Astrocyte of the spinal cord (primary cell): Measurements from ENCODE around the gene IL21.

Experiments
- DNase-seq: peaks from one replicate; pipeline ENCODE4 v3.0.0; 2011; ENCODE audit warnings: low read depth, low spot score
- H3K4me3 ChIP-seq: 2 replicates; pipeline ENCODE4 v1.5.1; 2011; ENCODE audit warnings: low read depth, mild to moderate bottlenecking, low read length, moderate library complexity
- in situ Hi-C: cut with HindIII; loops from 2 replicates; pipeline ENCODE4 v1.10.0; 2017; ENCODE audit warnings: low sequenced_read_pairs
- TF ChIP-seq, protein P1 (sequence below): IDR thresholded peaks from 2 replicates; pipeline ENCODE4 v1.5.1; 2012; ENCODE audit warnings: low read depth, mild to moderate bottlenecking, low read length, inconsistent platforms

The IL21 gene

DNA sequence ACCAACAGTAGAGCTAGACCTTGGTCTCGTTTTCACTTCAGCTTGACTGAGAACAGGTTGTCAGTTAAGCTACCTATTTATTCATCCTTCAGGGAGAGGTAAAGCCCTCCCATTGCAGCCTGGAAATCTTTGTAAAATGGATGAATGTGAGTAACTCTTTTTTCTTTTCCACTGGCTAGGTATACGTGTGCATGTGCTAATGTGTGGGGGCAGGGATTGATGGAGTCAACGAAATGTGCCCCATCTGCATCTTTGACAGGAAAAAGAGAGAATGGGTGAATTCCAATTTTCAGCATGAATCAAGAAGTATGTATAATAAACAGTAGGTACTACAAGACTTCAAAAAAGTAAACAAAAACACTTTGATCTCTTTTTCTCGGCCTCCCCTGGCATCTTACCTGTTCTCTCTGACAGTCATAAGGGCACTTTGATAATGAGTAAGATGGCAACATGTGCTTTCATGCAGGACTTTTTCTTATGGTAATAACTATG lies at the start of gene IL21:
TSS of gene IL21 (minus strand) at position 51 of the 492 bp plus-strand sequence. CDS start 55 bp downstream, outside the sequence.
- in situ Hi-C loops = no loop called here
- no peak within 1 kb of the TSS for H3K4me3 ChIP-seq
- TF ChIP-seq, protein P1, sequence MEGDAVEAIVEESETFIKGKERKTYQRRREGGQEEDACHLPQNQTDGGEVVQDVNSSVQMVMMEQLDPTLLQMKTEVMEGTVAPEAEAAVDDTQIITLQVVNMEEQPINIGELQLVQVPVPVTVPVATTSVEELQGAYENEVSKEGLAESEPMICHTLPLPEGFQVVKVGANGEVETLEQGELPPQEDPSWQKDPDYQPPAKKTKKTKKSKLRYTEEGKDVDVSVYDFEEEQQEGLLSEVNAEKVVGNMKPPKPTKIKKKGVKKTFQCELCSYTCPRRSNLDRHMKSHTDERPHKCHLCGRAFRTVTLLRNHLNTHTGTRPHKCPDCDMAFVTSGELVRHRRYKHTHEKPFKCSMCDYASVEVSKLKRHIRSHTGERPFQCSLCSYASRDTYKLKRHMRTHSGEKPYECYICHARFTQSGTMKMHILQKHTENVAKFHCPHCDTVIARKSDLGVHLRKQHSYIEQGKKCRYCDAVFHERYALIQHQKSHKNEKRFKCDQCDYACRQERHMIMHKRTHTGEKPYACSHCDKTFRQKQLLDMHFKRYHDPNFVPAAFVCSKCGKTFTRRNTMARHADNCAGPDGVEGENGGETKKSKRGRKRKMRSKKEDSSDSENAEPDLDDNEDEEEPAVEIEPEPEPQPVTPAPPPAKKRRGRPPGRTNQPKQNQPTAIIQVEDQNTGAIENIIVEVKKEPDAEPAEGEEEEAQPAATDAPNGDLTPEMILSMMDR = no peak
- no peak for DNase-seq

DNA sequence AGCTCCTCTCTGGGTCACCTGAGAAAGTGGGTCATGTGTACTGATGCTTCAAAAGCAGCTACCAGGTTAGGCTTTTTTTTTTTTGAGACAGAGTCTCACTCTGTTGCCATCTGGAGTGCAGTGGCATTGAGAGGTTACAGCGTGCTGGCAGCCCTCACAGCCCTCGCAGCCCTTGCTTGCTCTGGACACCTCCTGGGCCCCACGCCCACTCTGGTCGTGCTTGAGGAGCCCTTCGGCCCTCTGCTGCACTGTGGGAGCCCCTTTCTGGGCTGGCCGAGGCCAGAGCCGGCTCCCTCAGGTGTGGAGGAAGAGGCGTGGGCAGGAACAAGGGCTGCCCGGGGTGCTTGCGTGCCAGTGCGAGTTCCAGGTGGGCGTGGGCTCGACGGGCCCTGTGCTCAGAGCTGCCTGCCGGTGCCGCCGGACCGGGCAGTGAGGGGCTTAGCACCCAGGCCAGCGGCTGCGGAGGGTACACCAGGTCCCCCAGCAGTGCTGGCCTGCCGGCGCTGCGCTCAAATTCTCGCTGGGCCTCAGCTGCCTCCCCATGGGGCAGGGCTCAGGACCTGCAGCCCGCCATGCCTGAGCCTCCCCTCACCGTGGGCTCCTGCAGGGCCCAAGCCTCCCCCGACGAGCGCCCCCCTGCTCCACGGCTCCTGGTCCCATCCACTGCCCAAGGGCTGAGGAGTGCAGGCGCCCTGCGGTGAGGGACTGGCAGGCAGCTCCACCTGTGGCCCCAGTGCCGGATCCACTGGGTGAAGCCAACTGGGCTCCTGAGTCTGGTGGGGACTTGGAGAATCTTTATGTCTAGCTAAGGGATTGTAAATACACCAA lies 49.3 kb upstream of the IL21 start:
- in situ Hi-C loops = no loop called here

DNA sequence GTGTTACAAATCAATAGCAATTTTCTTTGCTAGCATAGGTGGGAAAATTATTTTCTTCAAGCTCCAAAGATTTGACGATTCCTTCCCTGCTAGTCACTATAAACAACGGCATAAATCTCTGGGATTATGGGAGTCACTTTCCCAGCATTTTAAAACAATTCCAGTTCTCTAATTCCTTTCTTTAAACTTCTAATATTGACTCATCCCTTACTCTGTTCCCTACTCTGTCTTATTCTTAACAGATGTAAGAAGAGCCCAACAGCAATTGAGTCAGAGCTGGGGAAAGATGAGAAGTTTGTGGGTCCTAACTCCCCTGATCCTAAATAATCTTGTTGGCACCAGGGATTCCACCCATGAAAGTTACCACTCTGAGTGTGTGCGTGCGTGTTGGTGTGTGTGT lies 47.4 kb upstream of the IL21 start:
- no peak overlapping the region for H3K4me3 ChIP-seq
- in situ Hi-C loops = no loop called here
- TF ChIP-seq, protein P1 = no peak
- peak; percentile 71 for DNase-seq

More for the DNA sequence above, 49.3 kb upstream of the IL21 start:
- TF ChIP-seq, protein P1 = no peak
- no peak overlapping the region for H3K4me3 ChIP-seq
- no peak for DNase-seq

- TF ChIP-seq, protein P1 = no peak
- in situ Hi-C loops = no loop called here
- peak; percentile 95 for DNase-seq
- H3K4me3 ChIP-seq = no peak overlapping the region
Observed at GRCh38 chr4:122666527-122667245, 45.8 kb upstream of the IL21 start.

DNA sequence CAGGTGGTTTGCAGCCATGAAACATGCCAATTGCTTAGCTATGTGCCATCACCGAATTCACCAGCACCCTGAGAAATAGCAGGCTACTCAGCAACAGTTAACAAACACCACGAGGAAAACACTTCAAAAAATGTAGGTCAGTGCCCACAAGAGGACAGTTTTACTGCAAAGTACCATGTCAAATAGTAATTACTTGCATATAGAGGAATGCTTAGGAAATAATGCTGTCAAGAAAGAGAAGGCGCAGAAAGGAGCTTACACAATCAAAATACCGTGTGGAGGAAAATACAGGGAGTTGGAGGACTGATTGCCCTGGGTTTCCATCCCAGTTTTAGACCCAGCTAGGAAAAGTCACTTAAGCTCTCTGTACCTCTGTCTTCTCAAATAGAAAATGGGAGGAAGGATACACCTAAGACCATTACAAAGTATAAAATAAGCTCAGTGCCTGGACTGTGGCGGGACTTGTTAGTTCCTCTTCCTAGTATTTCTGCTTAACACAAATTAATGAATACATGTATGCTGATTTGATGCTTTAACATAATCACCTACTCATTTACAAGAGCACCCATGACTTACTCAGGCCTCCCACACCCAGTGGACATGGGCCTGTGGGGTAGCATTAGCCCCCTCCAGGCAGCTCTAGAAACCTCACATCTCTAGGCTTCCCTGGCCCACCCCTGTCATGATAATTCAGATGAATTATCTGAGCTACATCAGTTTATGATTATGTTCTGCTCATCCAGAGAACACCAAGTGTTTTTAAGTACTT lies 44.5 kb upstream of the IL21 start:
- no peak for DNase-seq
- in situ Hi-C loops = no loop called here
- TF ChIP-seq, protein P1 = no peak
- H3K4me3 ChIP-seq = no peak overlapping the region
